HepG2 (cell line): ENCODE results near the gene MAT2A. TPM values are rescaled to one million over a fixed set of nuclear protein-coding genes. Genes with fewer than 3 reads are reported as not detected.
A peak's percentile ranks its signal among the peaks of the same experiment; 100 is the strongest.

Experiments
- BORCS8-MEF2B ChIP-seq: sonication (generic); formaldehyde crosslinking; IDR thresholded peaks from 2 replicates; pipeline ENCODE4 v1.8.0; 2022; ENCODE audit warnings: mild to moderate bottlenecking, missing genetic modification reagents
- CREB1 ChIP-seq, 2 experiments: fragments of 450-650 bp in 1 of 2; IDR thresholded peaks; 2 replicates each; pipeline ENCODE4 v1.6.1; 2016 to 2017; ENCODE audit warnings: control low read depth in 1 of 2, mild to moderate bottlenecking in 1 of 2, missing compliant biosample characterization in 1 of 2, missing genetic modification characterization in 1 of 2
- HCFC1 ChIP-seq: fragments of 150-350 bp; IDR thresholded peaks from 2 replicates; pipeline ENCODE4 v1.6.1; 2014; ENCODE audit warnings: low read depth, low read length
- HNRNPL ChIP-seq: fragments of 200-400 bp; formaldehyde crosslinking; IDR thresholded peaks from 2 replicates; pipeline ENCODE4 v1.6.1; 2017; ENCODE audit warnings: mild to moderate bottlenecking, low read depth, low read length
- NAIF1 ChIP-seq: sonication (generic); formaldehyde crosslinking; IDR thresholded peaks from 2 replicates; pipeline ENCODE4 v1.5.0; 2020; ENCODE audit warnings: mild to moderate bottlenecking, missing genetic modification reagents, borderline replicate concordance
- NFKB2 ChIP-seq: sonication (generic); formaldehyde crosslinking; IDR thresholded peaks from 2 replicates; pipeline ENCODE4 v1.4.0; 2020; ENCODE audit warnings: missing genetic modification reagents, borderline replicate concordance
- NR2F2 ChIP-seq: IDR thresholded peaks from 2 replicates; pipeline ENCODE4 v1.6.1; 2012; ENCODE audit warnings: low read depth, inconsistent platforms, borderline replicate concordance
- POGZ ChIP-seq: sonication (generic); formaldehyde crosslinking; IDR thresholded peaks from 2 replicates; pipeline ENCODE4 v1.4.0; 2020; ENCODE audit warnings: mild to moderate bottlenecking, missing genetic modification reagents
- THAP11 ChIP-seq: IDR thresholded peaks from 2 replicates; pipeline ENCODE4 v1.6.1; 2016; ENCODE audit warnings: missing biosample characterization, missing genetic modification reagents
- WIZ ChIP-seq: sonication (generic); formaldehyde crosslinking; IDR thresholded peaks from 2 replicates; pipeline ENCODE4 v1.5.1; 2020; ENCODE audit warnings: mild to moderate bottlenecking, missing genetic modification reagents
- ZNF124 ChIP-seq: sonication (generic); formaldehyde crosslinking; IDR thresholded peaks from 2 replicates; pipeline ENCODE4 v1.4.0; 2020; ENCODE audit warnings: missing genetic modification reagents
- ZNF354B ChIP-seq: sonication (generic); formaldehyde crosslinking; IDR thresholded peaks from 2 replicates; pipeline ENCODE4 v1.8.0; 2022; ENCODE audit warnings: mild to moderate bottlenecking, missing genetic modification reagents
- ZNF552 ChIP-seq: sonication (generic); formaldehyde crosslinking; IDR thresholded peaks from 2 replicates; pipeline ENCODE4 v1.9.0; 2022; ENCODE audit warnings: missing genetic modification reagents, mild to moderate bottlenecking, borderline replicate concordance
- ZNF563 ChIP-seq: sonication (generic); formaldehyde crosslinking; IDR thresholded peaks from 2 replicates; pipeline ENCODE4 v1.8.0; 2022; ENCODE audit warnings: mild to moderate bottlenecking, moderate library complexity, missing genetic modification reagents
- ZNF572 ChIP-seq: sonication (generic); formaldehyde crosslinking; IDR thresholded peaks from 2 replicates; pipeline ENCODE4 v1.5.1; 2020; ENCODE audit warnings: mild to moderate bottlenecking, missing genetic modification reagents
- ZNF678 ChIP-seq: sonication (generic); formaldehyde crosslinking; IDR thresholded peaks from 2 replicates; pipeline ENCODE4 v1.4.0; 2020; ENCODE audit warnings: mild to moderate bottlenecking, missing genetic modification reagents
- polyA plus RNA-seq, 8 experiments: library from polyadenylated mRNA; depleted of rRNA in 3 of 8; stranded (reverse) in 7 of 8; unstranded in 1 of 8; fragments of >200 nt; fragmentation: Illumina TruSeq in 4 of 8; extraction: Trizol in 4 of 8; gene quantifications; 2 replicates each; pipeline versions ENCODE4 v1.2.1 to v1.2.3, GENCODE V29; 2011 to 2016; ENCODE audit warnings: low read depth in 4 of 8, missing spikeins in 1 of 8, mixed read lengths in 1 of 8; ENCODE audit not compliant: insufficient read depth in 1 of 8
- total RNA-seq, 5 experiments: library from RNA; depleted of rRNA; stranded (reverse); fragments of >200 nt; fragmentation: Illumina TruSeq; extraction: Trizol; gene quantifications; 2 replicates each; pipeline ENCODE4 v1.2.3, GENCODE V29; 2016; ENCODE audit warnings: low read depth in 1 of 5
- TF ChIP-seq, protein P1 (sequence below): sonication (generic); formaldehyde crosslinking; IDR thresholded peaks from 2 replicates; pipeline ENCODE4 v1.5.0; 2020; ENCODE audit warnings: mild to moderate bottlenecking, missing genetic modification reagents, borderline replicate concordance
- TF ChIP-seq, protein P2 (sequence below): sonication (generic); formaldehyde crosslinking; IDR thresholded peaks from 2 replicates; pipeline ENCODE4 v1.5.0; 2020; ENCODE audit warnings: missing genetic modification reagents
- TF ChIP-seq, protein P3 (sequence below), 2 experiments: fragments of 450-650 bp in 1 of 2; sonication (generic) in 1 of 2; formaldehyde crosslinking; IDR thresholded peaks; 2 replicates each; pipeline versions ENCODE4 v1.5.0 to v1.8.0; 2020 to 2022; ENCODE audit warnings: mild to moderate bottlenecking in 1 of 2, missing genetic modification reagents in 1 of 2

MAT2A gene
- total and polyA plus RNA-seq, 2 of the 13 experiments (the other 11 are each of a cell fraction or from before 2014, with no cell fraction given): 155 to 331 TPM

GRCh38 chr2:85538507-85539360 lies at the start of gene MAT2A (continued):
- TF ChIP-seq, protein P1, sequence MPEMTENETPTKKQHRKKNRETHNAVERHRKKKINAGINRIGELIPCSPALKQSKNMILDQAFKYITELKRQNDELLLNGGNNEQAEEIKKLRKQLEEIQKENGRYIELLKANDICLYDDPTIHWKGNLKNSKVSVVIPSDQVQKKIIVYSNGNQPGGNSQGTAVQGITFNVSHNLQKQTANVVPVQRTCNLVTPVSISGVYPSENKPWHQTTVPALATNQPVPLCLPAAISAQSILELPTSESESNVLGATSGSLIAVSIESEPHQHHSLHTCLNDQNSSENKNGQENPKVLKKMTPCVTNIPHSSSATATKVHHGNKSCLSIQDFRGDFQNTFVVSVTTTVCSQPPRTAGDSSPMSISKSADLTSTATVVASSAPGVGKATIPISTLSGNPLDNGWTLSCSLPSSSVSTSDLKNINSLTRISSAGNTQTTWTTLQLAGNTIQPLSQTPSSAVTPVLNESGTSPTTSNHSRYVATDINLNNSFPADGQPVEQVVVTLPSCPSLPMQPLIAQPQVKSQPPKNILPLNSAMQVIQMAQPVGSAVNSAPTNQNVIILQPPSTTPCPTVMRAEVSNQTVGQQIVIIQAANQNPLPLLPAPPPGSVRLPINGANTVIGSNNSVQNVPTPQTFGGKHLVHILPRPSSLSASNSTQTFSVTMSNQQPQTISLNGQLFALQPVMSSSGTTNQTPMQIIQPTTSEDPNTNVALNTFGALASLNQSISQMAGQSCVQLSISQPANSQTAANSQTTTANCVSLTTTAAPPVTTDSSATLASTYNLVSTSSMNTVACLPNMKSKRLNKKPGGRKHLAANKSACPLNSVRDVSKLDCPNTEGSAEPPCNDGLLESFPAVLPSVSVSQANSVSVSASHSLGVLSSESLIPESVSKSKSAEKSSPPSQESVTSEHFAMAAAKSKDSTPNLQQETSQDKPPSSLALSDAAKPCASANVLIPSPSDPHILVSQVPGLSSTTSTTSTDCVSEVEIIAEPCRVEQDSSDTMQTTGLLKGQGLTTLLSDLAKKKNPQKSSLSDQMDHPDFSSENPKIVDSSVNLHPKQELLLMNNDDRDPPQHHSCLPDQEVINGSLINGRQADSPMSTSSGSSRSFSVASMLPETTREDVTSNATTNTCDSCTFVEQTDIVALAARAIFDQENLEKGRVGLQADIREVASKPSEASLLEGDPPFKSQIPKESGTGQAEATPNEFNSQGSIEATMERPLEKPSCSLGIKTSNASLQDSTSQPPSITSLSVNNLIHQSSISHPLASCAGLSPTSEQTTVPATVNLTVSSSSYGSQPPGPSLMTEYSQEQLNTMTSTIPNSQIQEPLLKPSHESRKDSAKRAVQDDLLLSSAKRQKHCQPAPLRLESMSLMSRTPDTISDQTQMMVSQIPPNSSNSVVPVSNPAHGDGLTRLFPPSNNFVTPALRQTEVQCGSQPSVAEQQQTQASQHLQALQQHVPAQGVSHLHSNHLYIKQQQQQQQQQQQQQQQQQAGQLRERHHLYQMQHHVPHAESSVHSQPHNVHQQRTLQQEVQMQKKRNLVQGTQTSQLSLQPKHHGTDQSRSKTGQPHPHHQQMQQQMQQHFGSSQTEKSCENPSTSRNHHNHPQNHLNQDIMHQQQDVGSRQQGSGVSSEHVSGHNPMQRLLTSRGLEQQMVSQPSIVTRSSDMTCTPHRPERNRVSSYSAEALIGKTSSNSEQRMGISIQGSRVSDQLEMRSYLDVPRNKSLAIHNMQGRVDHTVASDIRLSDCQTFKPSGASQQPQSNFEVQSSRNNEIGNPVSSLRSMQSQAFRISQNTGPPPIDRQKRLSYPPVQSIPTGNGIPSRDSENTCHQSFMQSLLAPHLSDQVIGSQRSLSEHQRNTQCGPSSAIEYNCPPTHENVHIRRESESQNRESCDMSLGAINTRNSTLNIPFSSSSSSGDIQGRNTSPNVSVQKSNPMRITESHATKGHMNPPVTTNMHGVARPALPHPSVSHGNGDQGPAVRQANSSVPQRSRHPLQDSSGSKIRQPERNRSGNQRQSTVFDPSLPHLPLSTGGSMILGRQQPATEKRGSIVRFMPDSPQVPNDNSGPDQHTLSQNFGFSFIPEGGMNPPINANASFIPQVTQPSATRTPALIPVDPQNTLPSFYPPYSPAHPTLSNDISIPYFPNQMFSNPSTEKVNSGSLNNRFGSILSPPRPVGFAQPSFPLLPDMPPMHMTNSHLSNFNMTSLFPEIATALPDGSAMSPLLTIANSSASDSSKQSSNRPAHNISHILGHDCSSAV (CRISPR knock-in tag): 0 out of 2 replicates have a peak, but pooled peaks have one; percentile 20
- TF ChIP-seq ZNF552 (CRISPR knock-in tag) (peak; percentile 71; the same call in 1 of the 2 replicates), THAP11 (CRISPR knock-in tag) (peak; percentile 82), ZNF572 (CRISPR knock-in tag) (no peak), ZNF124 (CRISPR knock-in tag) (peak; percentile 48), ZNF563 (CRISPR knock-in tag) (peak; percentile 59; the same call in 1 of the 2 replicates), HCFC1 (no peak; the same call in 1 of the 2 replicates), HNRNPL (peak; percentile 23), ZNF678 (CRISPR knock-in tag) (0 out of 2 replicates have a peak, but pooled peaks have one; percentile 22), POGZ (CRISPR knock-in tag) (peak; percentile 94), NFKB2 (peak; percentile 45; the same call in 1 of the 2 replicates), WIZ (CRISPR knock-in tag) (peak; percentile 24), CREB1 (IDR thresholded peaks at IDR 0.05) (peak; percentile 51), CREB1 (CRISPR knock-in tag; IDR thresholded peaks at IDR 0.05) (no peak), NR2F2 (peak; percentile 79; the same call in 1 of the 2 replicates), ZNF354B (peak; percentile 91), NAIF1 (CRISPR knock-in tag) (no peak; the same call in 1 of the 2 replicates), BORCS8-MEF2B (CRISPR knock-in tag) (peak; percentile 95)
- TF ChIP-seq, protein P2, sequence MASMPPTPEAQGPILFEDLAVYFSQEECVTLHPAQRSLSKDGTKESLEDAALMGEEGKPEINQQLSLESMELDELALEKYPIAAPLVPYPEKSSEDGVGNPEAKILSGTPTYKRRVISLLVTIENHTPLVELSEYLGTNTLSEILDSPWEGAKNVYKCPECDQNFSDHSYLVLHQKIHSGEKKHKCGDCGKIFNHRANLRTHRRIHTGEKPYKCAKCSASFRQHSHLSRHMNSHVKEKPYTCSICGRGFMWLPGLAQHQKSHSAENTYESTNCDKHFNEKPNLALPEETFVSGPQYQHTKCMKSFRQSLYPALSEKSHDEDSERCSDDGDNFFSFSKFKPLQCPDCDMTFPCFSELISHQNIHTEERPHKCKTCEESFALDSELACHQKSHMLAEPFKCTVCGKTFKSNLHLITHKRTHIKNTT (CRISPR knock-in tag): peak; percentile 97; the same call in 1 of the 2 replicates
- TF ChIP-seq, protein P3, sequence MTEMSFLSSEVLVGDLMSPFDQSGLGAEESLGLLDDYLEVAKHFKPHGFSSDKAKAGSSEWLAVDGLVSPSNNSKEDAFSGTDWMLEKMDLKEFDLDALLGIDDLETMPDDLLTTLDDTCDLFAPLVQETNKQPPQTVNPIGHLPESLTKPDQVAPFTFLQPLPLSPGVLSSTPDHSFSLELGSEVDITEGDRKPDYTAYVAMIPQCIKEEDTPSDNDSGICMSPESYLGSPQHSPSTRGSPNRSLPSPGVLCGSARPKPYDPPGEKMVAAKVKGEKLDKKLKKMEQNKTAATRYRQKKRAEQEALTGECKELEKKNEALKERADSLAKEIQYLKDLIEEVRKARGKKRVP (CRISPR knock-in tag; IDR thresholded peaks at IDR 0.05): peak in 1 of 2 experiments; percentile 64; a peak in 2 of 4 replicates
